Esophagus muscularis mucosa (tissue), 3 donors: Measurements from ENCODE around the gene TBC1D24.

ENCODE experiments used
- POLR2AphosphoS5 ChIP-seq, 2 donors: sonication (generic); formaldehyde crosslinking; IDR thresholded peaks; one replicate each; pipeline ENCODE4 v1.6.1; 2017; ENCODE audit warnings: antibody characterized with exemption in 2 of 2
- TF ChIP-seq, protein P1 (sequence below), 3 experiments: fragments of 200-600 bp in 2 of 3; fragments of 450-650 bp in 1 of 3; sonication (generic) in 2 of 3; IDR thresholded peaks; one replicate each; pipeline ENCODE4 v1.5.1; 2017 to 2019; ENCODE audit warnings: antibody characterized with exemption in 3 of 3, mild to moderate bottlenecking in 2 of 3, moderate library complexity in 1 of 3

GRCh38 chr16:2482249-2482648 is 7.3 kb downstream of the TBC1D24 start:
- TF ChIP-seq, protein P1, sequence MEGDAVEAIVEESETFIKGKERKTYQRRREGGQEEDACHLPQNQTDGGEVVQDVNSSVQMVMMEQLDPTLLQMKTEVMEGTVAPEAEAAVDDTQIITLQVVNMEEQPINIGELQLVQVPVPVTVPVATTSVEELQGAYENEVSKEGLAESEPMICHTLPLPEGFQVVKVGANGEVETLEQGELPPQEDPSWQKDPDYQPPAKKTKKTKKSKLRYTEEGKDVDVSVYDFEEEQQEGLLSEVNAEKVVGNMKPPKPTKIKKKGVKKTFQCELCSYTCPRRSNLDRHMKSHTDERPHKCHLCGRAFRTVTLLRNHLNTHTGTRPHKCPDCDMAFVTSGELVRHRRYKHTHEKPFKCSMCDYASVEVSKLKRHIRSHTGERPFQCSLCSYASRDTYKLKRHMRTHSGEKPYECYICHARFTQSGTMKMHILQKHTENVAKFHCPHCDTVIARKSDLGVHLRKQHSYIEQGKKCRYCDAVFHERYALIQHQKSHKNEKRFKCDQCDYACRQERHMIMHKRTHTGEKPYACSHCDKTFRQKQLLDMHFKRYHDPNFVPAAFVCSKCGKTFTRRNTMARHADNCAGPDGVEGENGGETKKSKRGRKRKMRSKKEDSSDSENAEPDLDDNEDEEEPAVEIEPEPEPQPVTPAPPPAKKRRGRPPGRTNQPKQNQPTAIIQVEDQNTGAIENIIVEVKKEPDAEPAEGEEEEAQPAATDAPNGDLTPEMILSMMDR (IDR thresholded peaks at IDR 0.05): no peak
- no peak for TF ChIP-seq POLR2AphosphoS5 (IDR thresholded peaks at IDR 0.05)
